Left hindlimb (tissue), 1 donor: ENCODE measurements around the gene PRSS48.
A peak's percentile ranks its signal among the peaks of the same experiment; 100 is the strongest.
"Not testable (repeated sequence)": the region's sequence is repeated elsewhere in the genome, so short reads cannot be mapped to it uniquely, and the experiment has no call there.

ENCODE experiments used
- DNase-seq: peaks from one replicate; pipeline ENCODE4 v3.0.0-alpha.2; 2018

PRSS48 gene

DNA sequence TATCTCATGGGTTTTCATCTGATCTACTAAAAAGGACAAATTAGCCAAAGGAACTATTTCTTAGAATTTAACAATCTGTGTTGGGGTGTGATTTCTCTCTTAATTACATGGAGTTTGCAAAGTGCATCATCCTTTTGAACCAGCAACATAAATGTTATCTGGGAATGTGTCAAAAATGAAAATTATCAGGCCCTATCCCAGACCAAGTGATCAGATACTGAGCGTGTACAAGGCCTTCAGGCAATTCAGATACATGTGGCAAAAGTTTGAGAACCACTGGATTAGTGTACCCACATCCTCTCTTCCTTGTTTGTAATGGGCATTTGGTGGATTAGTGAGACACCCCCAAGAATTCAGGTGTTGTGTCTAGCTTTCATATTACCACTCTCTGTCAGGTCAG, 44.6 kb downstream of the PRSS48 start:
- no peak for DNase-seq

DNA sequence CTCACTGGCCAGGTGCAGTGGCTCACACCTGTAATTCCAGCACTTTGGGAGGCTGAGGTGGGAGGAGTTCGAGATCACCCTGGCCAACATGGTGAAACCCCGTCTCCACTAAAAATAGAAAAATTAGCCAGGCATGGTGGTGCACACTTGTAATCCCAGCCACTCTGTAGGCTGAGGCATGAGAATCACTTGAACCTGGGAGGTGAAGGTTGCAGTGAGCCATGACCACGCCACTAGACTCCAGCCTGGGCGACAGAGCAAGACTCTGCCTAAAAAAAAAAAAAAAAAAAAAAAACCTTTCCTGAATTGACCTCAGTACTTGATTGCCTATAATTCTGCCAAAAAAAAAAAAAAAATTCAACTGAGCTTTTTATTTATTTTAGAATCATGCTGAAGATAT, 45.2 kb downstream of the PRSS48 start:
- DNase-seq: not testable (repeated sequence)

DNA sequence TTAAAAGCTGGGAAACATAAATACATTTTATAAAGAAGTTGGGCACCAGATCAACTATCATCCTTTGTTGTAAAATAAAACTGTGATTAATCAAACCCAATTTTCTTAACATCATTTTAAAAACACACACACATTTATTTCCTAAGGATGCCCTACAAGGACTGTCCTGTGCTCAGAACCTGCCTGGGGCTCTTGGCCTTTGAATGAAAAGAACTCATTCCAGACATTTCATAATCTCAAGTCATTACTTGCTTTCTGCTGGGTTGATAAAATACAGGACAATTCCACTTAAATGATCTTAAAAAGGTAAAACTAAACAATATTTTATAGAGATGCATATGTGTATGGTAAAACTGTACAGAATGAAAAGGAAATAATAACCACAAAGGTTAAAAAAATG, 45.6 kb downstream of the PRSS48 start:
- DNase-seq: no peak

DNA sequence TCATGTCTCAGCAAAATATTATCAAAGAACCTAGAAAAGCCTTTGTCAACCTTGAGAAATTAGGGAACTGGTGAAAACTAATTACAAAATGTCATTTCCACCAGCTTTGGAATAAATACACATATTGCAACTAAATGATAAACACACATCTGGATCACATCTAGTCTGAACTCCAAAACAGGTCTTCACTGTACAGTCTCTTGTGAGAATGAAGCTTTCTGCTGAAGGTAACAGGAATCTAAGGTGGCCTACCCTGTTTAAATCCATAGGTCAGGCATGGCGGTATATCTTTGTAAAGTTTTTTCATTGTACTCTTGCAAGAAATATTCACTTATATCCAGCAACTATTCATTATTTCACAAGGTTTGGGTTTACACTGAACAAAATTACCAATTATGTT, 46.7 kb downstream of the PRSS48 start:
- DNase-seq: no peak

DNA sequence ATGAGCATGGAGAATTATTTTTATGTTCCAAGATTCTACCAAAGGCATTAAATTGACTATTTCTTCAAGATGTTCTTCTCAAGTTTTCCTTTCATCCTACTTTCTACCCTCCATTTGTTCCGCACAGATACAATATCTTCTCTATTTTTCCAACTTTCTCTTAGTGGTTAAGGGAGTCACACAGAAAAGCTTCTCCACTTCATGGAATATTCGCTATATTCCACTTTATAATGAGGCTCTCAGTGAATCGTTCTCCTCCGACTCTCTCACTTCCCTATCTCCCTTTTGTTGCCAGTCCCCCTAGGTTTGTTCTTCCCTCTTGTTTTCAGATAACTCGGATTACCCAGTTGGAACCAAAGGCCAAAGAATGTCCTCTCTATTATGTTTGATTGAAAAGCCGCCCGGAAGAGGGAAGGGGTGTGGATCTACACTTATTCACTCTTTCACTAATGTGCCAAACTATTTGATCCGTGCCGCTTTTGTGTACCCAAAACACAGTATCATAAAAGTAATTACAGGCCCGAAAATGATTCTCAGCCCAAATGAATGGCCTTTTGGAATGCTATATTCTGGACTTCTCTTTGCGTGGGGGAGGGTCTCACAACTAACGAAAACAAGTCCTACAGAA, 47.3 kb downstream of the PRSS48 start:
- DNase-seq: no peak

DNA sequence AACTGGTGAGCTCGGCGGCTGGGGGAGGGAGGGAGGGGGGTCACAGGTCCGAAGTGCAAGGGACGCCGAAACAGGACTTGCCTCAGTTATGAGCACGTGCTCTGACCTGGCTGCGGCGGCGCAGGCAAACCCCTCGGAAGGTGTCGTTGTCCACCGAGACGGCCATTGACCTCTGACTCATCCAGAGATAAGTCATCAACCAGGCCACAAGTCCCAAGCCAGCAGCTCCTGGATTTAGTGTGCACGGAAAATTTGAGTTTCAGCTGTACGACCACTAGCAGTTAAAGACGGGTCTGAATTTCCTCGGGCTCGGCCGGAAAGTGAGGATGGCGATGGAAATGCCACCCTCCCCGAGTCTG, 47.8 kb downstream of the PRSS48 start:
- DNase-seq: peak; percentile 50

DNA sequence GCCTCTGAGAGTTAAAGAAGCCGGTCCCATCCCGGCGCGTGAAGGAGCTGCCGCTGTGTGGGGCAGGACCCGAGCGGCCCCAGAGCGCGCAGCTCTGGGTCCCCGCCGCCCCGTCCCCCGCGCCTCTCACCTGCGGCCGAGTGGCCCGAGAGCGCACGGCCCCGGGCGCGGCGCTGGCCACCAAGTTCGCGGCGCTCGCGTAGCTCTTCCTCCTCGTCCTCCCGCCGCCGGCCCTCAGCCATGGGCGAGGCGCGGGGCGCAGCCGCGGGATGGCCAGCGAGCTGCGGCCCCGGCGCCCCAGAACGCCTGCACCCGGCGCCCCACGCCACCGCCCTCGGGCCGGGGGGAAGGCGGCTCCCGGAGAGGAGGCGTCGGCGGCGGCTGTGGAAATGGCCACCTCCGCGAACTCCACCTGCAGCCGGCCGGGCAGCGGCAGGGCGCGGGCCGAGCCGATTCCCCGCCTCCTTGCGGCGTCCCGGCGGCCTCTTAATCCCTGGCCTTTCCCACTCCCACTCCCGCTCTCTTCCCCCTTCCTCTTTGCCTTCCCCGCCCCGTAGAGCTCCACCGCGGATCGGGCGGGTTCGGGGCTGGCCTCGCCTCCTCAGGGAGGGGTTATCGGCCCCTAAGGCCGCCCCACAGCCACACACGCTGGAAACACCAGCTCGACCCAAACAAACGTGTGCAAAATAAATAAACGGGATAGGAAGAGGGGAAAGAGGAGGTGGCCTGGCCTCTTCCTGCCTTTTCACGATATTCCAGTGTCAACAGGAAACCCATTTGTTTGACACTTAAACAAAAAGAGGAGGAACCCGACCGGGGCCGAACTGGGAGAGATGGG, 48.4 kb downstream of the PRSS48 start, which contains the start of gene SH3D19:
SH3D19 (minus strand) TSS at position 495 of the 838 bp plus-strand sequence; CDS start at position 242, 253 bp downstream.
- DNase-seq: peak; percentile 83

DNA sequence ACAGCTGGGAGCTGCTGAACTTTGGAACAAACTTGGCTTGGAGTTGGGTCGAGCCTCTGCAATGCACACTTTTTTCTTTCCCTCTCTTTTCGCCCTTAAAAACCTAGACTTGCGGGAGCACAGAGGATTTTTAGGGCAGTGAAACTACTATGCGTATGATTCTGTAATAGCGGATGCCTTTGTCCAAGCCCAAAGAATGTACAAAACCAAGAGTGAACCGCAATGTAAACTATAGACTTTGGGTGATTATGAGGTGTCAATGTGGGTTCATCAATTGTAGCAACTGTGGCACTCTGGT, 48.9 kb downstream of the PRSS48 start:
- DNase-seq: no peak

DNA sequence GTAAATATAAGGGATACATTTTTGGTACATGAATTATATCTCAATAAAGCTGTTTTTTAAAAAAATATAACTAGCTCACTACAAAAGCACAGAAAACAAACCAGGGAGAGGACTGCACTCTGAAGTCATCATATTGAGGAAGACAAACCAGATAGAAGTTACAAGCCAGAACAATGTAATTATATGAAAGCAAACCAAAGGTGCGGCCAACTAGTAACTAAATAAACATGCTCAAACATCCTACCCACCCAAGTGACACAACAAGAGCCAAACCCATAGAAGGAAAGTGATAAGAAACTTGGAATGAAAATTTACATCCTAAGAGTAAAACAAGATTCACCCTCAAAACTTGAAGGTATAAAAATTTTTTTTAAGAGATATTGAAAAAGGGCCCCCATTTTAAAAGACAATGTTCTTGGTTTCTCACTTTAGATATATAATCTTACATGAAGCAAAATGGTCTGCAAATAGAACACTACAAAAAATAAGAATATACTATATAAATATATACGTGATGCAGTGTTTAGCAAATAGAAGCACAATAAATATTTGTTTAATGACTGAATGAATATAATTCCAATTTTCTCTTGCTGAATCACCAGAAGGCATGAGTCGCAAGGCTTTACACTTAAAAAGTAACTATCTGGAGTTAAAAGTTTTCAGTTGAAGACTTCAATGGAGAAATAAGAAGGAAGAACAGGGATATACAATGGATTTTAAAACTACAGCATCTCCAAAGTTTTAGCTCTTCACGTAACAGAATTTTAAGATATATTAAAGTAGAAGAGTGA, 52.5 kb downstream of the PRSS48 start:
- no peak for DNase-seq

DNA sequence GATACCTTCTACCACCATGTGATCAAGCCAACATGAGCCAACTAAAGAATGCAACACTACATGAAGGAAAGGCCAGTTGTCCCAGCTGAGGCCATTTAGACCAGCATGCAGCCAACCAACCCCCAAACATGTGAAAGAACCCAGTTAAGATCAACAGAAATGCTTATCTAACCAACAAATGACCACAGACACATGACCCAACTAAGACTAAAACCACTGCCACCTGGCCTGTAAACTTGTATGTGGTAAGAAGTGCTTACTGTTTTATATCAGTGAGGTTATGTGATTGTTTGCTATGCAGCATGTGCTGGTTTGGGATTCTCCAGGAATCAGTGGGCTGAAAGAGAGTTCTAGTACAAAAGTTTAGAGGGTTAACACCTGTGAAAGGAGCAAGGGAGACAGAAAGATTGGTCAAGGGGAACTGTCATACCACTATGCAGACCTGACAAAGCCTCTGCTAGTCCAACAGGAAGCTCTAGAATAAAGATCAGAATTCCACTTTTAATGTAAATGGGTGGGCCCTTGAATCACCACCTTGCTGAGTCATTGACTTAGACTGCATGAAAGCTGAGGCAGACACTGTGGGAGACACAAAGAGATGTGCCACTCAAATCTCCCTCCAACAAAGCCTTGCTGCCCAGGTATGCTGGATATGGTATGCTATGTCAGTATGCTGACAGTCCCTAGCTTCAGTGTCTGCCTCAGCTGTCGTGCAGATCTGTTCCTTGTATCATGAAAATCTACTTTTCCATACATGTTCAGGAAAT, 54.5 kb downstream of the PRSS48 start:
- DNase-seq: no peak

DNA sequence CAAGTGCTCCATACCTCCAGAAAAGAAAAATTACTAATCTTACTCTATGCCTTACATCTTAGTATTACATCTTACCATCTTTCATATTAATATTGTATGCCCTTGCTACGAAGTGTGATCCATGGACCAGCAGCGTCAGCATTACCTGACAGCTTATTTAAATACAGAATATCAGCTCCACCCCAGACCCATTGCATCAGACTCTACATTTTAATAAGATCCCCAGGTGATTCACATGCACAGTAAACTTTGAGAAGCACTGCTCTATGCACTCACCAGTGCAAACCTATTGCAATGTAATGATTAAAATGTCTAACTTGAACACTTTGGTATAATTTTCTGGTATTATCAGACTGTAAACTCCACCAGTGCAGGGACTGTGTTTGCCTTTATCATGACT, 62.5 kb downstream of the PRSS48 start:
- no peak for DNase-seq

DNA sequence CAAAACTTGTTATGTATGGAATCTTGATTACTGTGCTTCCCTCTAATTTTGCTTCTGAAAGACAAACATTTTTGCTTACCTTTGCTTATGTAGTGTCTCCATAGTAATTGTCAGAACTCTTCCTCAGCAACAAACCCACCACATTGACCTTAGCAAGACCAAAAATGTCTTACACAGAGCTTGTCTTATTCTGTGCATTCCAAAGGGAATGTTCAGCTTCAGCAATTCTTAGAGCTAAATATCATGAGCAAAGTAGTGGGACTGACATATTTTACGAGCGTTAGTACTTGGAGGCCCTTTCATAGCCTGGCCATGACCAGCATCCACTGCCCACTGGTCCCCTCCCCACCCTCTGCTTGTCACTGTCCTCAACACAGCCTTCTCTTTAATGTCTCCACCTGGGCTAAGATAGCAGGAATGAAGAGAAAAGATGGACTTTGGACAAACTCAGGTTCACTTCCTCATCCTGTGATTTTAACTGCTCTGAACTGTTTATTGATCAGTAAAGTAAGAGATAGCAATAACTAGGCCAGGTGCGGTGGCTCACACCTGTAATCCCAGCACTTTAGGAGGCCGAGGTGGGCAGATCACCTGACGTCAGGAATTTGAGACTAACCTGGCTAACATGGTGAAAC, 63.9 kb downstream of the PRSS48 start:
- no peak for DNase-seq
